GM12878 (cell line): ENCODE measurements around the gene RASGRF2. TPM values are rescaled to one million over a fixed set of nuclear protein-coding genes. Genes with fewer than 3 reads are reported as not detected.
A peak's percentile ranks its signal among the peaks of the same experiment; 100 is the strongest.

Experiments
- BACH1 ChIP-seq: fragments of 450-650 bp; IDR thresholded peaks from 2 replicates; pipeline ENCODE4 v1.6.1; 2017; ENCODE audit warnings: mild to moderate bottlenecking, borderline replicate concordance
- CHD4 ChIP-seq: fragments of 200-600 bp; sonication (generic); IDR thresholded peaks from 2 replicates; pipeline ENCODE4 v1.6.1; 2016; ENCODE audit warnings: mild to moderate bottlenecking
- HDGF ChIP-seq: fragments of 450-650 bp; IDR thresholded peaks from 2 replicates; pipeline ENCODE4 v1.6.1; 2016; ENCODE audit warnings: antibody characterized with exemption
- LARP7 ChIP-seq: fragments of 450-650 bp; IDR thresholded peaks from 2 replicates; pipeline ENCODE4 v1.6.1; 2017; ENCODE audit warnings: mild to moderate bottlenecking
- MLLT1 ChIP-seq: fragments of 450-650 bp; IDR thresholded peaks from 2 replicates; pipeline ENCODE4 v1.6.1; 2016; ENCODE audit warnings: mild to moderate bottlenecking
- MYB ChIP-seq: fragments of 150-350 bp; IDR thresholded peaks from 2 replicates; pipeline ENCODE4 v1.6.1; 2014; ENCODE audit warnings: mild to moderate bottlenecking, low read depth, low read length, borderline replicate concordance
- MYC ChIP-seq: IDR thresholded peaks from 2 replicates; pipeline ENCODE4 v1.6.1; 2011; ENCODE audit warnings: mild to moderate bottlenecking, low read length, moderate library complexity, inconsistent platforms; ENCODE audit not compliant: insufficient read depth, insufficient replicate concordance, insufficient read length, severe bottlenecking
- POLR2AphosphoS5 ChIP-seq: IDR thresholded peaks from 2 replicates; pipeline ENCODE4 v1.6.1; 2011; ENCODE audit warnings: mild to moderate bottlenecking, low read length, inconsistent platforms
- SMAD1 ChIP-seq: fragments of 450-650 bp; IDR thresholded peaks from 2 replicates; pipeline ENCODE4 v1.6.1; 2018; ENCODE audit warnings: mild to moderate bottlenecking, low read depth; ENCODE audit not compliant: partially characterized antibody
- SREBF1 ChIP-seq: IDR thresholded peaks from 2 replicates; pipeline ENCODE4 v1.6.1; 2012; ENCODE audit warnings: mild to moderate bottlenecking, low read length
- TCF12 ChIP-seq: IDR thresholded peaks from 2 replicates; pipeline ENCODE4 v1.6.1; 2011; ENCODE audit warnings: low read depth, mild to moderate bottlenecking, low read length
- TCF7 ChIP-seq: IDR thresholded peaks from 2 replicates; pipeline ENCODE4 v1.6.1; 2014; ENCODE audit warnings: antibody characterized with exemption, borderline replicate concordance
- ZBTB4 ChIP-seq: fragments of 450-650 bp; formaldehyde crosslinking; IDR thresholded peaks from 2 replicates; pipeline ENCODE4 v1.4.0; 2022; ENCODE audit warnings: mild to moderate bottlenecking, moderate library complexity
- ZNF384 ChIP-seq: IDR thresholded peaks from 2 replicates; pipeline ENCODE4 v1.6.1; 2012; ENCODE audit warnings: low read depth, mild to moderate bottlenecking, low read length, improper control_type of control experiment, borderline replicate concordance
- polyA plus RNA-seq, 11 experiments: library from polyadenylated mRNA; depleted of rRNA in 4 of 11; unstranded in 6 of 11; stranded (reverse) in 5 of 11; fragments of >200 nt; fragmentation: Nextera tagmentation in 4 of 11; fragmentation: Illumina TruSeq in 1 of 11; extraction: Ambion mirVana in 4 of 11; extraction: Trizol in 1 of 11; gene quantifications; 1 replicate in 1 of 11; 2 replicates in 10 of 11; pipeline versions ENCODE4 v1.2.1 to v1.2.3, GENCODE V29; 2011 to 2016; ENCODE audit warnings: inconsistent platforms in 2 of 11, missing spikeins in 2 of 11, low read depth in 1 of 11
- total RNA-seq, 4 experiments: library from RNA; depleted of rRNA in 3 of 4; stranded (reverse); fragments of >200 nt in 3 of 4; fragmentation: Illumina TruSeq in 1 of 4; extraction: Trizol in 1 of 4; gene quantifications; 2 replicates each; pipeline versions ENCODE4 v1.2.1 to v1.2.3, GENCODE V29; 2013 to 2021
- TF ChIP-seq, protein P1 (sequence below): fragments of 450-650 bp; IDR thresholded peaks from 2 replicates; pipeline ENCODE4 v1.6.1; 2014; ENCODE audit warnings: mild to moderate bottlenecking
- TF ChIP-seq, protein P2 (sequence below): IDR thresholded peaks from 2 replicates; pipeline ENCODE4 v1.6.1; 2012; ENCODE audit warnings: mild to moderate bottlenecking, low read depth, low read length
- TF ChIP-seq, protein P3 (sequence below): IDR thresholded peaks from 2 replicates; pipeline ENCODE4 v1.6.1; 2011; ENCODE audit warnings: mild to moderate bottlenecking, low read depth, low read length, moderate library complexity; ENCODE audit not compliant: insufficient replicate concordance

The RASGRF2 gene
- total and polyA plus RNA-seq, 10 of the 15 experiments (the other 5 are each of a cell fraction or from before 2014, with no cell fraction given) = 0.05 to 0.24 (median 0.07) TPM

DNA sequence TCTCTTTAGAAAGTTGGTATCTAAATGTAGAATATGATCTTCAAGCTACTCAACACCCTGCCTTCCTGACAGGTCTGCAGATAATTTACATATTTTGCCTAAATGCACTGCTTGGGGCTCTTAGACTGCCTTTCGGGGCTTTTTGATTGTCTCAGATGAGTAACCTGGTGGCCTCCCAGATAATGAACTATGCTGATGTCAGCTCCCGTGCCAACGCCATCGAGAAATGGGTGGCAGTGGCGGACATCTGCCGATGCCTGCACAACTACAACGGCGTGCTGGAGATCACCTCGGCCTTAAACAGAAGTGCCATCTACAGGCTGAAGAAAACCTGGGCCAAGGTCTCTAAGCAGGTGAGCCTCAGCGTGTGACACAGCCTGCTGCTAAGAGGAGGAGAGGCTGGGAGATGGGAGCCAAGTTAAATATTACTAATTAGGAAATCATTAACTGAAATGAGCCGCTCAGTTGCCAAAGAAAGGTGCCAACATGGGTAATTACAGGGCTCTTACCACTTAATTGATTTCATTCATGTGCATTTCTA lies 252.1 kb downstream of the RASGRF2 start (continued):
- TF ChIP-seq ZBTB4 (CRISPR knock-in tag) (no peak), TCF12 (0 out of 2 replicates have a peak, but pooled peaks have one; percentile 38), MLLT1 (peak; percentile 55; the same call in 1 of the 2 replicates), CHD4 (no peak), ZNF384 (no peak), MYC (no peak), LARP7 (no peak), POLR2AphosphoS5 (no peak), BACH1 (peak; percentile 18; the same call in 1 of the 2 replicates), MYB (no peak), SREBF1 (no peak), SMAD1 (no peak), HDGF (no peak), TCF7 (no peak)
- TF ChIP-seq, protein P1, sequence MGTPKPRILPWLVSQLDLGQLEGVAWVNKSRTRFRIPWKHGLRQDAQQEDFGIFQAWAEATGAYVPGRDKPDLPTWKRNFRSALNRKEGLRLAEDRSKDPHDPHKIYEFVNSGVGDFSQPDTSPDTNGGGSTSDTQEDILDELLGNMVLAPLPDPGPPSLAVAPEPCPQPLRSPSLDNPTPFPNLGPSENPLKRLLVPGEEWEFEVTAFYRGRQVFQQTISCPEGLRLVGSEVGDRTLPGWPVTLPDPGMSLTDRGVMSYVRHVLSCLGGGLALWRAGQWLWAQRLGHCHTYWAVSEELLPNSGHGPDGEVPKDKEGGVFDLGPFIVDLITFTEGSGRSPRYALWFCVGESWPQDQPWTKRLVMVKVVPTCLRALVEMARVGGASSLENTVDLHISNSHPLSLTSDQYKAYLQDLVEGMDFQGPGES = no peak
- TF ChIP-seq, protein P2, sequence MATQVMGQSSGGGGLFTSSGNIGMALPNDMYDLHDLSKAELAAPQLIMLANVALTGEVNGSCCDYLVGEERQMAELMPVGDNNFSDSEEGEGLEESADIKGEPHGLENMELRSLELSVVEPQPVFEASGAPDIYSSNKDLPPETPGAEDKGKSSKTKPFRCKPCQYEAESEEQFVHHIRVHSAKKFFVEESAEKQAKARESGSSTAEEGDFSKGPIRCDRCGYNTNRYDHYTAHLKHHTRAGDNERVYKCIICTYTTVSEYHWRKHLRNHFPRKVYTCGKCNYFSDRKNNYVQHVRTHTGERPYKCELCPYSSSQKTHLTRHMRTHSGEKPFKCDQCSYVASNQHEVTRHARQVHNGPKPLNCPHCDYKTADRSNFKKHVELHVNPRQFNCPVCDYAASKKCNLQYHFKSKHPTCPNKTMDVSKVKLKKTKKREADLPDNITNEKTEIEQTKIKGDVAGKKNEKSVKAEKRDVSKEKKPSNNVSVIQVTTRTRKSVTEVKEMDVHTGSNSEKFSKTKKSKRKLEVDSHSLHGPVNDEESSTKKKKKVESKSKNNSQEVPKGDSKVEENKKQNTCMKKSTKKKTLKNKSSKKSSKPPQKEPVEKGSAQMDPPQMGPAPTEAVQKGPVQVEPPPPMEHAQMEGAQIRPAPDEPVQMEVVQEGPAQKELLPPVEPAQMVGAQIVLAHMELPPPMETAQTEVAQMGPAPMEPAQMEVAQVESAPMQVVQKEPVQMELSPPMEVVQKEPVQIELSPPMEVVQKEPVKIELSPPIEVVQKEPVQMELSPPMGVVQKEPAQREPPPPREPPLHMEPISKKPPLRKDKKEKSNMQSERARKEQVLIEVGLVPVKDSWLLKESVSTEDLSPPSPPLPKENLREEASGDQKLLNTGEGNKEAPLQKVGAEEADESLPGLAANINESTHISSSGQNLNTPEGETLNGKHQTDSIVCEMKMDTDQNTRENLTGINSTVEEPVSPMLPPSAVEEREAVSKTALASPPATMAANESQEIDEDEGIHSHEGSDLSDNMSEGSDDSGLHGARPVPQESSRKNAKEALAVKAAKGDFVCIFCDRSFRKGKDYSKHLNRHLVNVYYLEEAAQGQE = no peak
- TF ChIP-seq, protein P3, sequence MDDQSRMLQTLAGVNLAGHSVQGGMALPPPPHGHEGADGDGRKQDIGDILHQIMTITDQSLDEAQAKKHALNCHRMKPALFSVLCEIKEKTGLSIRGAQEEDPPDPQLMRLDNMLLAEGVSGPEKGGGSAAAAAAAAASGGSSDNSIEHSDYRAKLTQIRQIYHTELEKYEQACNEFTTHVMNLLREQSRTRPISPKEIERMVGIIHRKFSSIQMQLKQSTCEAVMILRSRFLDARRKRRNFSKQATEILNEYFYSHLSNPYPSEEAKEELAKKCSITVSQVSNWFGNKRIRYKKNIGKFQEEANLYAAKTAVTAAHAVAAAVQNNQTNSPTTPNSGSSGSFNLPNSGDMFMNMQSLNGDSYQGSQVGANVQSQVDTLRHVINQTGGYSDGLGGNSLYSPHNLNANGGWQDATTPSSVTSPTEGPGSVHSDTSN = no peak
